Thyroid gland (tissue), 4 donors: Measurements from ENCODE around the gene CHMP4A. TPM values are rescaled to one million over a fixed set of nuclear protein-coding genes. Genes with fewer than 3 reads are reported as not detected.
A peak's percentile ranks its signal among the peaks of the same experiment; 100 is the strongest.

Source experiments
- DNase-seq, 2 donors: peaks; one replicate each; pipeline ENCODE4 v3.0.0-alpha.2; 2019
- H3K27ac ChIP-seq, 3 donors: fragments of 200-600 bp; sonication (generic); 1 replicate in 2 of 3; 2 replicates in 1 of 3; pipeline ENCODE4 v1.5.1; 2016 to 2019; ENCODE audit warnings: mild to moderate bottlenecking in 1 of 3, moderate library complexity in 1 of 3
- H3K27me3 ChIP-seq: fragments of 200-600 bp; sonication (generic); one replicate; pipeline ENCODE4 v1.5.1; 2019
- H3K36me3 ChIP-seq, 2 donors: fragments of 200-600 bp; sonication (generic); one replicate each; pipeline ENCODE4 v1.5.1; 2016 to 2019
- H3K4me1 ChIP-seq, 2 donors: fragments of 200-600 bp; sonication (generic); one replicate each; pipeline ENCODE4 v1.5.1; 2017 to 2019
- H3K4me3 ChIP-seq, 3 donors: fragments of 200-600 bp; sonication (generic); replicated peaks in 1 of 3; 1 replicate in 2 of 3; 2 replicates in 1 of 3; pipeline ENCODE4 v1.5.1; 2016; ENCODE audit warnings: mild to moderate bottlenecking in 1 of 3
- H3K9me3 ChIP-seq: fragments of 200-600 bp; sonication (generic); one replicate; pipeline ENCODE4 v1.5.1; 2017
- CTCF ChIP-seq, 6 experiments: fragments of 200-600 bp in 3 of 6; fragments of 450-650 bp in 3 of 6; sonication (generic) in 3 of 6; IDR thresholded peaks; one replicate each; pipeline ENCODE4 v1.5.1; 2016 to 2019; ENCODE audit warnings: antibody characterized with exemption in 6 of 6, mild to moderate bottlenecking in 2 of 6, inconsistent platforms in 1 of 6, moderate library complexity in 1 of 6
- POLR2A ChIP-seq, 2 donors: fragments of 450-650 bp; IDR thresholded peaks; one replicate each; pipeline ENCODE4 v1.6.1; 2017; ENCODE audit warnings: antibody characterized with exemption in 2 of 2, mild to moderate bottlenecking in 2 of 2, moderate library complexity in 1 of 2
- WGBS, 2 donors: methylation state at CpG; one replicate each; pipeline ENCODE4 v1.1.5; 2017; 5-methylcytosine and 5-hydroxymethylcytosine counted together
- intact Hi-C: fragments of 100-400 bp; cut with DNase I; formaldehyde crosslinking; loops from one replicate; pipeline ENCODE4 v1.15.1; 2023
- total RNA-seq, 4 donors: library from RNA; depleted of rRNA; stranded (reverse); fragments of >200 nt; gene quantifications; one replicate each; pipeline ENCODE4 v1.2.3, GENCODE V29; 2016

Gene CHMP4A
- total RNA-seq, 4 donors from 2014 or later: 26.5 to 60.2 (median 46.2) TPM

- Histone ChIP-seq H3K4me3 (no peak overlapping the region), H3K36me3 (peaks cover 38 to 40% of the 10 kb centered on the region in 2 donors), H3K27me3 (no peaks in the 10 kb centered on the region), H3K9me3 (no peaks in the 10 kb centered on the region), H3K4me1 (peaks cover 18 to 22% of the 10 kb centered on the region in 2 donors), H3K27ac (no peak overlapping the region)
- intact Hi-C loops: no loop called here
- no peak for TF ChIP-seq POLR2A (IDR thresholded peaks at IDR 0.05)
- TF ChIP-seq CTCF (IDR thresholded peaks at IDR 0.05): no peak
- no peak for DNase-seq
- 90 to 94% methylated on average over 5 of the region's 5 CpGs for WGBS, 2 donors
These were observed 47.5 kb downstream of the CHMP4A start for GRCh38 chr14:24165785-24166184.

- intact Hi-C loops: no loop called here
- peaks cover 18 to 27% of the 10 kb centered on the region in 2 donors for H3K4me1 ChIP-seq
- H3K27me3 ChIP-seq: no peaks in the 10 kb centered on the region
- H3K9me3 ChIP-seq: no peaks in the 10 kb centered on the region
- H3K36me3 ChIP-seq: peaks cover 40 to 42% of the 10 kb centered on the region in 2 donors
- no peak overlapping the region for H3K27ac ChIP-seq
- H3K4me3 ChIP-seq: no peak overlapping the region
- WGBS, 2 donors: 88 to 90% methylated on average over 9 to 14 of the region's 14 CpGs
- DNase-seq: no peak
- TF ChIP-seq POLR2A (IDR thresholded peaks at IDR 0.05) (no peak), CTCF (IDR thresholded peaks at IDR 0.05) (no peak)
These were observed 48.7 kb downstream of the CHMP4A start for GRCh38 chr14:24164518-24164991.

GRCh38 chr14:24162093-24162492 is 51.2 kb downstream of the CHMP4A start:
- Histone ChIP-seq H3K4me1 (peaks cover 18 to 27% of the 10 kb centered on the region in 2 donors), H3K36me3 (peaks cover 54 to 56% of the 10 kb centered on the region in 2 donors), H3K27ac (peak overlapping the region; percentile 92 to 97 (median 97)), H3K4me3 (peak overlapping the region in 2 of 3 donors; percentile 52 to 58), H3K27me3 (no peaks in the 10 kb centered on the region), H3K9me3 (no peaks in the 10 kb centered on the region)
- TF ChIP-seq CTCF (IDR thresholded peaks at IDR 0.05) (no peak), POLR2A (IDR thresholded peaks at IDR 0.05) (no peak)
- DNase-seq: no peak
- intact Hi-C loops: no loop called here
- 65 to 73% methylated on average over 8 of the region's 8 CpGs for WGBS, 2 donors

GRCh38 chr14:24160850-24161804 is 52.2 kb downstream of the CHMP4A start, which contains the start of gene IRF9:
IRF9 (plus strand) TSS chr14:24161265; CDS start chr14:24162145, 880 bp downstream.
- WGBS, 2 donors: 2% methylated on average over 10 to 12 of the region's 12 CpGs
- intact Hi-C loops: no loop called here
- H3K27me3 ChIP-seq: no peaks in the 10 kb centered on the region
- peaks cover 18 to 27% of the 10 kb centered on the region in 2 donors for H3K4me1 ChIP-seq
- peaks cover 52 to 56% of the 10 kb centered on the region in 2 donors for H3K36me3 ChIP-seq
- peak; percentile 99 for DNase-seq
- TF ChIP-seq CTCF (IDR thresholded peaks at IDR 0.05): peak; percentile 89 to 98 (median 94)
- TF ChIP-seq POLR2A (IDR thresholded peaks at IDR 0.05): peak in 1 of 2 donors; percentile 82
- H3K4me3 ChIP-seq: peak within 1 kb of the TSS; percentile 4 to 58 (median 52)
- no peaks in the 10 kb centered on the region for H3K9me3 ChIP-seq
- H3K27ac ChIP-seq: peak within 1 kb of the TSS; percentile 92 to 97 (median 97)

- Histone ChIP-seq H3K36me3 (peaks cover 49 to 56% of the 10 kb centered on the region in 2 donors), H3K9me3 (no peaks in the 10 kb centered on the region), H3K27me3 (no peaks in the 10 kb centered on the region), H3K4me1 (peaks cover 18 to 27% of the 10 kb centered on the region in 2 donors), H3K27ac (peak overlapping the region; percentile 56 to 97 (median 97)), H3K4me3 (no peak overlapping the region)
- DNase-seq: no peak
- no peak for TF ChIP-seq POLR2A (IDR thresholded peaks at IDR 0.05)
- TF ChIP-seq CTCF (IDR thresholded peaks at IDR 0.05): no peak
- 89 to 94% methylated on average over 4 of the region's 4 CpGs for WGBS, 2 donors
- intact Hi-C loops: no loop called here
These were observed 52.8 kb downstream of the CHMP4A start for GRCh38 chr14:24160499-24160849.
